Inflammatory macrophage (primary cell): Measurements from ENCODE around the gene SCUBE1.

Source experiments
- DNase-seq, 2 donors: peaks; one replicate each; pipeline ENCODE4 v3.0.0-alpha.2; 2020 to 2022

The SCUBE1 gene

DNA sequence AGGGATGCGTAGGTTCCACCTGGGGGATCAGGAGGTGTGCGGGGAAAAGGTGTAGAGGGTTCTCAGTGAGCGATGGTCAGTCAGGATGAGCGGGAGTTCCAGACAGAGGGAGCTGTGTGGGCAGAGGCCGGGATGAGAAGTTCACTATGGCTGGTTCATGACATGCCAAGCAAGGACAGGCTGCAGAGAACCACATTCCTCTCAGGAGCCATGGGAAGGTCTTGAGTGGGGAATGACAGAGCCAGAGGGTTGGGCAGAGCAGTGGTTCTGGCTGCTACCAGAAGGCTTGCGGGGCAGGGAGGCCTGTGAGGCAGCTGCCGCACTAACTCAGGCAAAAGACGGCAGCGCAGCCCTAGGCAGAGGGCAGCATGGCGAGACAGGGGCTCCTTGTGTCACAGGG, 66.1 kb downstream of the SCUBE1 start:
- no peak for DNase-seq

DNA sequence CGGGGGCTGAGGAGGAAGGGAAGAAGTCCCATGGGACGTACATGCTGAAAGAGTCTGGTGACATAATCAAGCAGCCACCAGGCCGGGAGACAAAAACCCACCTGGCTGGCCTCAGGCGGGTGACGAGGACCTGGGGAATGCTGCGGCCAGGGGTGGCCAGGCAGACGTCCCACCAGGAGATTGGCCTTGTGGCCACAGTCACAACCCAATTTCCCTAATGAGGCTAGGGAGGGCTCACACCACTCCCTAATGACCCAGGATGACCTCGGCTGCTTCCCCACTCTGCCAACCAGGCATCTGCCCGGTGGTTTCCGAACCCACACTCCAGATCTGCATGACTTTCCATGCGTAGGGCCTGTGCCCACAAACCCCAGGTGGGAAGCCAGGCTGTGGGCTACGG, 66.9 kb downstream of the SCUBE1 start:
- DNase-seq, result peak in 1 of 2 donors; percentile 35

DNA sequence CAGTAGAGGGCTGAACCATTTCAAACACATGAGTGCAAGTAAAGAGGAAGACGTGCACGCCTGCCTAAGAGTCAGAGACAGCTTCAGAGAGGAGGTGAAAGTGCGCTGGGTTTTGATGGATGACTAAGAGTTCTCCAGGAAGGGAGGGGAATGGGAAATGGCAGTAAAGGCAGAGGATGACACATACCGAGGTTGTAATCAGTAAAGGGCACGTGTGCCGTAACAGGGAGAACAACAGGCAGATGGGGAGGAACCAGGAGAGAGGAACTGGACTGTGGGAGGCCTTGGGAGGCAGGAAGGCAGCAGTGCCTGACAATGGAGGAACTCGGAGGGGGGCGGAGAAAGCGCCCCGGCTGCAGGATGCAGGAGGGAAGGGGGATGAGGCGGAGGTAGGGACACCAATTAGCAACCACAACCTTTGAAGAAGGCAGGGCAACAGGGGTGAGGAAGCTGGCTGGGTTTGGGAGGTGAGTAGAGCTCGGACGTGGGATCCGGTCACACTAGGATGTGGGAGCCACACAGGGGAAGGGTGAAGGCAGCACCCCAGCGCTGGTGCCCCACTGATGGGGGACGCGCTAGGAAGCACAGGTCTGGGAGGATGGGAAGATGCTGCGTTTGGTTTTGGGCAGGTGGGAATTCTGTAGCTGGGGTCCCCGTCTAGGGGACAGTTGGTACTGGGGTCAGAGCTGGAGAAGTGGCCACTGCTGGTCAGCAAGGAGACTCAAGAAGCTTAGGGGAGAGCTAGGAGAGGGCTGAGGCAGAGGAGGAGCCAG, 67.4 kb downstream of the SCUBE1 start:
- peak; percentile 79 to 87 for DNase-seq

DNA sequence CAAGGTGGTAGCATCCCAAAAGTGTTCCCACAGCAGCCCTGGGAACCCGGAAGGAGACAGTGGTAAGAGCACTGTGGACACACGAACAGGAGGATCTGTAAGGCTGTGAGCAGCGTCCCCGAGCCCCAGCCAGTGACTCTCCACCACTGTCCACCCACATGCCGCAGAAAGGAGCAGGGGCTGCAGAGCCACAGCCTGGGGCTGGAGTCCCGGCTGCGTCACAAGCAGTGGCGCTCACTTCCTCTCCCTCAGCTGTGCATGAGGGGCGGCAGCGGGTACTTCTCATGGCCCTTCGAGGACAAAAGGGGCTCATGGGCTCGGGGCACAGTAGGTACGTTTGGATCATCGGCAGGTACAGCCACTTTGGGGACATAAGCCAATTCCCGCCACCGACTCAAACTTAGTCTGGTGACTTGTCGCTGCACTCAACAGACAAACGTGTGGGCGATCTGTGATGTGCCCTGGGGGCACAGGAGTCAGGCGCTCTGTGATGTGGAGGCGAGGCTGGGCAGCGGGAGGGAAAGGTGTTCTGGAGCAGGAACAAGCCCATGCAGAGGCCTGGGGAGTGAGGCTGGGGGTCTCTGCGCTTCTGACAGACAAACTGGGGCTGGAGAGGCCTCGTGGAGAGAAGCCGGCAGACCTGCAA, 68.5 kb downstream of the SCUBE1 start:
- DNase-seq, result peak in 1 of 2 donors; percentile 26

DNA sequence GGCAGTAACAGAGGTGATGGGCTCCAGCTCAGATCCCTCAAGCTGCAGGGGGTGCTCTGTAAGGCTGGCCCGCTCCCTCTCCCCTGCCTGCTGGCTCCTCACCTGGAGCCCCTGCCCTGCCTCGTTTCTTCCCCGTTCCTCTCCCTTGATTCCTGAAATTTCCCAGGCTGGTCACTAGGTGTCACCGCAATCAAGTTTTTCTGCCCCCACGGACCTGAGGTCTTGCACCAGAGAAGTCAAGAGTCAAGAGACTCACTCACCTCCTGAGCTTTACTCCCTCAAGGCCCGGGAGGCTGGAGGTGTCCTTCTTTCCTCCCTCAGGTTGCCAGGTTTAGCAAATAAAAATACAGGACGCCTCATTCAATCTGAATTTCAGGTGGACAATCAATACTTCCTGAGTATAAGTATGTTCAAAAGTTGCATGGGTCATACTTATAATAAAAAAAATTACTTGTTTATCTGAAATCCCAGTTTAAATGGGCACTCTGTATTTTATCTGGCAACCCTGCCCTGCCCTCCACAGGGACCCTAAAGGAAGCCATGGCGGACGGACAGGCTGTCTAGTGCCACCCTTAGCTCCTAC, 69.2 kb downstream of the SCUBE1 start:
- DNase-seq, result peak; percentile 54 to 69

DNA sequence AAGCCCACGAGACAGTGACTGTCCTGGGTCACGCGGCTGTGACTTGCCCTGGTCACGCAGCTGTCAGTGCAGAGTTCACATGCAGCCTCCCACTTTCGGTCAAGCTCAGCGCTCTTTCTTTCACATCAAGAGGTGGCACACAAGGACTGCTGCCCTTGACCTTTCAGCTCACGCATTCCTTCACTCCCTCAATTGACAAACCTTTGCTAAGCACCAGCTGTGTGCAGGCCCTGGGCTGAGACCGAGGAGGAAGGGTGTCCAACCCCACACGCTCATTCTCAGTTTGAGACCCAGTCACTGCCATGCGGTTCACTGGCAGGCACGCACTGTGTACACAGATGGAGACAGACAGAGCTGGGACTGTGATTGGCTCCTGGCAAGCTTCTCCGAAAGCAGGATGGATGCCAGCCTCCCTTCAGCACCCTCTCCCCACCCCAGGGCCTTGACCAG, 70.3 kb downstream of the SCUBE1 start:
- DNase-seq, result peak in 1 of 2 donors; percentile 54

DNA sequence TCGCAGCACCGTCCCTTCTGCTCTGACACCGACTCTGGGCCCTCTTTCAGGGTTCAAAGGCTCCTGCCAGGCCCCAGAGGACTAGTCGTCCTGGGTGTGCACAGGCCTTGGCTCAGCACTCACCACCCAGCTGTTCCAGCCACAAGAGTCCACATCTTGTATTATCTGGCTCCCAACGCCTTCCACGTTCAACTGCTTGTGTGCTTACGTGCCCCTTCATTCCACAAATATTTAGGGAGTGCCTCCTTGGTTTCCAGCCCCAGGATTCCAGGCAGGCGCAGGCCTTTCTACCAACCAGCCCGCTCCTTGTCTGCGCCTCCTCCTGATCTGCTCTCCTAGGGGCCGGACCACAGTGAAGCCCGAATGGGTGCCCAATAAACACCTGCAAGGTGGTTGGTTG, 70.9 kb downstream of the SCUBE1 start:
- no peak for DNase-seq

DNA sequence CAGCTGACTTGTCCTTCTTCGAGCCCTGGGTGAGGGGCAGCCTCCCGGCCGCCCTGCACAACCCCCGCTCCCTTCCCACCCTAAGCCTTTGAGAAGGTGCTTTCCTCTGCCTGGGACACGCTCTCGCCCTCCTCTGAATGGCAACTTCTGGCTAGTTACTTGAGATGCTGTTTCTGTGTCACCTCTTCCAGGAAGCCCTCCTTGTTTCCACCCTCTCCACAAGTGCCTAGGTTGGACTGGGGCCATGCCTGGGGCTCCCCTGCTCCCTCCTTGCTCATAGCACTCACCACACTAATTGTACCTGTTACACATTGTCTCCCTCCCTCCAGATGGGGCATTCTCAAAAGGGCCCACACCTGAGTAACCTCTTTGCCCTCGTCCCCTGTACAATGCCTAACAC, 72.2 kb downstream of the SCUBE1 start:
- no peak for DNase-seq

DNA sequence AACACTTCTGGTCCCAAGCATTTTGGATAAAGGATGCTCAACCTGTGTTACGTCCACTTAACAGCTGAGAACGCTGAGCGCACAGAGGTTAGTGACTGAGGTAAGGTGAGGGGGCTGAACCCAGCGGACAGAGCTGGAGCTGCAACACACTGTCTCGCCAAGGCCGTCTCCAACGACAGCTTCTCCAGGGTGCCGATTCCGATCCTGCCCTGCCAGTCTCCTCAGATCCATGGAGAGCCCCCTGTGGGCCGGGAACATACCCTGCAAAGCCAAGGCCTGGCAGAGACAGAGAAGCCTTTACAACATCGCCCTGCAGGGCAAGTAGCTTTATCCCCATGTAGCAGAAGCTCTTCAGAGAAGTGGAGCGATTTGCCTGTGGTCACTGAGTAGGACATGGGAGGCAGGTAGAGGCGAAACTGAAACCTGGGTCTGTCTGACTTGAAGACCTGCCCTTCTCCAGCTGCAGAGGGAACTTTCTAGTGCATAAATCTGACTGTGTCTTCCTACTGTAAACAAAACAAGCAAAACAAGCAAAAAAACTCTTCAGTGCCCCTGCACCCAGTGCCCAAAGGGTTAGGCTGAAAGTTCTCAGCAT, 72.8 kb downstream of the SCUBE1 start:
- no peak for DNase-seq

DNA sequence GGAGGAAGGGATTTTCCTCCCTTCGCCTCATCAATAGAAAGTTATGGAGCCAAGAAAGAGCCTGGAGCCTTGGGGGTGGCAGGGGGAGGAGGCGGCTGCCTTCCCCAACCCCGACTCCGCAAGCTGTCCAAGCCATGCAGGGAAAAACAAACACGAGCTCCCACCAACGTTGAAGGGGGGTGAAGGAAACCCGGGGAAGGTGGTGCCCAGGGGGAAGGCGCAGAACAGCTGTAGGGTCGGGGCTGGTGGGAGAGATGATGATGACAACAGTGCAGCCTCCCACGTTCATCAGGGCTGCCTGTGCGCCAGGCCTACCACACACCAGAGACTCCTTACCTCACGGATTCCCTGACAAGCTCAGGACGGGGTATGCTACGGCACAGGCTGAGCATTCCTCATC, 73.5 kb downstream of the SCUBE1 start:
- no peak for DNase-seq

DNA sequence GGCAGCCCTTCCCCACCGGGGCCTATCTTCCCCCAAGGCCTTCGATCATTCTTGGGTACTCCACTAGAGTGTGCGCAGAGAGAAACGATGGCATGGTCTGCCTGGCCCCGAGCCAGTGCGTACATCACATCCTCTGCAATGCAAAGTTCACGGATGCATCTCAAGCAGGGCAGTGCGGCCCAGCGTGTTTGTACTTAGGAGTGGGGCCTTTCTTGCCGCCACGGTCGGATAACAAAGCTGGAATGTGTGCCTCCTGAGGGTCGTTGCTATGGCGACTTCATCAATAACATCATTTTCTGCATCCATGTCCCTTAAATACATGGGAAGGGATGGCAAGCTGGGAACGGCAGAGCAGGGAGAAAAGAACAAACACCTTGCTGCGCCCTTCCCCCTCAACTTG, 73.9 kb downstream of the SCUBE1 start:
- no peak for DNase-seq

DNA sequence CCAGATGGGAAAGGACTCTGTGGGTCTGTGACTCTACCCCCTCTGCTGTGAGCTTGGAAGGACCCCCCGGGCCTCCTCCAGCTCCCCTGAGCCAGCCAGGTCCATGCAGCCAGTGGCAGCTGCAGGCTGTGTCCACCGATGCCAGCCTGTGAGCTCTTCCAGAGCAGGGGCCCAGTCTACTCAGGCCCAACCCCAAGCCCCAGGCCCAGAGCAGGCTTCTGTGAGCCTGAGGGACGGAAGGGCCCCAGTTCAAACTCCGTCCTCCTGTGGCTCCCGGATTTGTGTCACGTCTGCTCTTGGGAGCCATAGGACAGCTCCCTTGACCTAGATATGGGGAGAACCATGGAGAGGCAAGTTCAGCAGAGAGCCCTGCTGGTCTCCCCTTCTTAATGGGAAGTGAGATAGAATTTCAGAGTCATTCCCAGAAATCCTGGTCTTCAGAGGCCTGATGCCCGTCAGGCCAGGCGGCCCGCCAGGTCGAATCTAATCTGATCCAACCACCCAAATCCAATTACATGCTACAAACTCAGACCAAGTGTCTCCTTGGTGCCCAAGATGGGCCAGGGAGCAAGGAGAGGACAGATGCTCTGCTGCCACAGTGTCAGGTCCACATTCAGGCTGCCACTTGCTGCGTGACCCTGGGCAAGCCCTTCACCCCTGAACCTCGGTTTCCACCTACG, 75.1 kb downstream of the SCUBE1 start:
- DNase-seq, result no peak

DNA sequence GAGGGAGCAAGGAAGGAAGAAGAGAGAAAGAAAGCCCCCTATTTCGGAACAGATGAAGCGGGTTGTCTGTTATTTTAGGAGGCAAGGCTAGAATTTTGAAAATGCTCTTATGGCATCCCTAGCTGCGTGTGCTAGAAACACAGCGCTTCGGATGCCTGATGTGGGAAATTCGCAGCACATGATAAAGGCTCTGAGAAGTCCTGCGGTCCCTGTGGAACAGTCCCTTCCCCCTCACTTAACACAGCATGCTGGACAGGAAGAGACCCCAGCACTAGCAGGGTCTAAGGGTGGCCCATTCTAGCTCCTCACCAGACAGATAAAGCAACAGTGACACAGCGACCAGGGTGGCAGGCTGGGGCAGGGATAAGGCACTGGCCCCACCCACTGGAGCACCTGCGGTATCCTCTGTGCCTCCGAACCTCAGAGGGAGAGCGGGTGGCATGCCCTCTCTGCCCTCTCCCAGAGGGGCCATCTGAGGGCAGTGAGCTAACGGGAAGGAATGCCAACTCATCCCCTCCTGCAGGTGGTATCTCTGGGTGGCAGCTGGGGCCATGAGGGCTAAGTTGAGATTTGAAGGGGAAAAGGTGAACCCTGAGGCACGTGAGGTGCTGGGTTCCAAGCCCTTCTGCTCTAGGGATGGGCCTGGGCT, 75.7 kb downstream of the SCUBE1 start:
- DNase-seq, result no peak

DNA sequence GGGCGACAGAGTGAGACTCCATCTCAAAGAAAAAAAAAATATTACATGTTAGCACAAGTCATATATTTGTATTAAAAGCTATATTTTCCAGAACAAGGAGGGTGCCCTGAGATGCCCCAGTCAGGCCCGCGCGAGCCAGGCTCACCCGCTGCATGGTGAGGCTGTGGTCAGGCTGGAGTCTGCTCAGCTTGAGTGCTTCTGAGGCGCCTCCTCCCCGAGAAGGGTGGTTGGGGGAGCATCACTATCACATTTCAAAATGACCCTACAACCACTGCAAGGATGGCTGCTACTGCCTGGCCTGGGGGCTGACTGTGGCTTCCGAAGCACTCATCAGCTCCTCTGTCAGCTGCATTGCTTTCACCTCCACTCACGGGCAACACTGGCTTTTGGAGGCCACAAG, 77.1 kb downstream of the SCUBE1 start:
- no peak for DNase-seq

DNA sequence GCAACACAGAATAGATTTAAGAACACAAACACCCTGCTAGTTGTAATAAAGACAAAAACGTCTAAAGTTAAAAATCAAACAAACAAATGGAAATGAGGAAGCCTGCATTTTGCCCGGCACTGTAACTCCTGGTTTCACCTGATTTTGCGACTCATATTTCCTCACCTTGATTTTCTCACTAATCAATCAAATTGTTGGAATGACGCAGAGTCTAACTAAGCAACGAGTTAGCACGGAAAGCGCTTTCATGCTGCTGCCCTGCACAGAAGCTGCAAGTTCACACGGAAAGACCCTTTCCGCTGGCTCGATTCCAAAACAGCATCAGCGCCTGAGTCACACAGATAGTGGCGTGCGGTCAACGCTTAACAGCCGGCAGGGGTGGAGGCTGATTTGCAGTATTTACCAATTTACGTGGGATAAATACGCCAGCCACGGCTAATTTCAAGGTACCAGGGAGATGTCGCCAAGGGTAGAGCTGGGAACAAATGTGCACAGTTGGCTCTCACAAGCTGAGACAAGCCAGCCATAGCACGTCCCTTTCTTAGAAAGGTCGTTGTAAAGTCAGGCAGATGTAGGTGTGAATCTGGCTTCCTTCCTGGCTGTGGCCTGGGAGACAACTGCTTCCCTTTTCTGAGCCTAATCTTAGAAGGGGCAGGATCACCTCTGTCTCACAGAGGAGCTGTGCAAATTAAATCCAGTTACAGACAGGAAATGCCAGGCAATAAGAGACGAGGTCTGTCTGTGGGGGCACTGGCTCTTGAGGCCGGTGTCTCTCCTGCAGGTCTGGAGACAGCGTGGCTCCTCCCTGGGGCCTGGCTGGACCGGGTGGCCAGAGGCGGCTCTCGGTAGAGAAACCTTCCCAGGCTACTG, 79.3 kb downstream of the SCUBE1 start:
- DNase-seq, result peak; percentile 32 to 79

DNA sequence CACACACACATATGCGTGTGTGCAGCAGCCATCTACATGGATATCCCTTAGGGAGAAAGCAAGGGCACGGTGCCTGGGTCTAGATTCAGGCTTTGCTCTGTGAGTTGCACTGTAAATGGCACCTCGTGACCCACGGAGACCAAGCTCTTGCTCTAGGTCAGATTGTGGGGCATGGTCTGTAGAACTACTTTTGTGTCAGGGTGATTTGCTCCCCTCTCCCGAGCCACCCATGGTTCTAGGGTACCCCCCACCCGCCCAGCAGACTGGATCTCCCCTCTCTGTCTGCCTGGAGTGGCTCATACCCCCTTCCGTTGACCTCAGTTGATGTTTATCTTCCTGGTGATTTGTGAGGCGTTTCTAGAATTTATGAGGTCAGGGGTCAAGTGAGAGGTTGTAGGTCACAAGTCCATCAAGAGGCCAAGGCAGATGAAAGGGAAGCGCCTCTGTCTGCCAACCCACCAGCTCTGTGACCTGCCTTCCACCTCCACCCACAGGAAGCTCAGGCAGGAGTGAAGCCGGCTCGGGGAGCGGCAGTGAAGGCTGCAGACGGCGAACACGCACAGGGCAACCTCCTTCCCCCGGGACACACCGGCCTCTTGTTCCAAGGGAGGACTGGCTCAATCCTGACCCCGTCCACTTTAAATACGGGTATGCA, 80.1 kb downstream of the SCUBE1 start:
- DNase-seq, result peak in 1 of 2 donors; percentile 73

DNA sequence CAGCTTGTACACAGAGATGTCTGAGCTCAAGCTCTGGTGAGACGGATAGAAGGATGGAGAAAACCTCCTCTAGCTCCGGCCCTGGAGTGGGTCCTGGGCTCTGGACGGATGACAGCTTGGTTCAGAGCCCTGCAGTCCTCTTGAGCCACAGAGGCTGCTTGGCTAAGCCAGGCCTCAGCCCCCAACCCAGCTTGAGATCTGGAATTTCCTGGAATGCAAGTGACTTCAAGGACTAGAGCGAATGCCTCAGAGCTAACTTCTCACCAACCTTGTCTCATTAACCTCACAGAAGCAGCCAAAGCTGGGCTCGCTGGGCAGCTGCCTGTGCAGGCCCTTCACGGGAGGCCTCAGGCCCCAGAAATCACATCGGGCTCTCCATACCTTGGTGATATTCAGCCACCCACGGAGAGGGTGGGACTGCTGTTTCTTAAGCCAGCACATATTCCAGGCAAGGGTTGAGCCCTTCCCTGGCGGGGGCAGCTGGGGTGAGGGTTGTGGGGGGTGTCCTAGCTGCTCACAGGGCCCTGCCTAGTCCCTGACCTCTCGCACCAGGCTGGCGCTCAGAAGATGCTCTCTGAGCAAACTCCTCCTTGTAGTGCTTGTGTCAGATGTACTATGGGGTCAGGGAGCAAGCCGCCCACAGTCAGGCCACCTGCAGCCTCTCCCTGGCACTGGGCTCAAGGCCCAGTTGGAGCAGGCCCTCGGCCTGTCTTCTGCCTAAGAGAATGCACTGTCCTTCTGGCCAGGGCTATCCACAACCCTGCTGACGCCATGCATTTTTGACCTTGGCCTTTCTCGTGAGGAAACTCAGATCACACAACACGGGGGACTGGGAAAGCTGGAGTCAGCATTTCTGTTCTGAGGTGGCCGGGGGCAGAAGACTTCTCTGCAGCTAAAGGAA, 82.6 kb downstream of the SCUBE1 start:
- DNase-seq, result no peak

DNA sequence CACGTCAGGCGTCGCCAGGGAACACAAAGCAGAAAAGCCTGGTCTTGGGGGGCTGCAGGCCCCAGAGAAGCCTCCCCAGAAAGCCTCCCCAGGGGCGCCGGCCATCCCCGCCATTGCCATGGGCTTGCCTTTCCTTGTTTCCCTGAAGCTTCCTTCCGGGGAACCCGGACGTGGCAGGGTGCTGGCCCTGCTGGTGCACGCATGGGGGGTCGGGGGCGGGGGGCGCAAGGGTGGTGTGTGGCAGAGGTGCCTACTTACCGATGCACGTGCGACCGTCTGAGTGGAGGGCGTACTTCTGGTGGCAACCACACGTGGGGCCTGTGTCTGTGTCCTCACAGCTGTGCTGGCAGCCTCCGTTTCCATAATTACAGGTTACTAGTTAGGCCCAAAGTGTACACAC, 85.2 kb downstream of the SCUBE1 start:
- no peak for DNase-seq

DNA sequence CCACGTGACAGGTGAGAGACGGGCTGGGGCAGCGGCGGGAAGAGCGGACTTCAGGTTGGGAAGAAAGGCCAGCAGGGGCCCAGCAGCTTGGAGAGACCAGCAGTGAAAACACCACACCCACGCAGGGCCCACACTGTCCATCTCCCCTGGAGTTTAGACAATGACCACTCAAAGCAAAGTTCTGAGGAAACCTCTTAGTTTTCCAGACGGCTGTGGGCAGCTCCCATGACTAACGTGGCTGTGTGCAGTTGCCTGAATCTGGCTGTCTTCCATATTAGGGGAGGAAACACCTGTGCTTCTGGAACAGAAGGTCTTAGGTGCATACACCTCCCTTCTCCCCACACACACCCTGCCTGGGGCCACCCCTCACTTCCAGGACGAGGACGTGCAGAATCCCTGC, 85.6 kb downstream of the SCUBE1 start:
- no peak for DNase-seq
